PC-9 (cell line): ENCODE data around the gene MED13L. TPM values are rescaled to one million over a fixed set of nuclear protein-coding genes. Genes with fewer than 3 reads are reported as not detected.

Experiments used
- BruUV-seq: library from RNA; stranded (reverse); fragments of 400-500 nt; replicated peaks from 2 replicates; lab custom pipeline; 2021; lab: Mats Ljungman, UMichigan
- CTCF ChIA-PET: fragments of 300-600 bp; sonication (Branson Sonifier 250); formaldehyde crosslinking; loops from one replicate; lab custom pipeline; 2022; ENCODE audit warnings: antibody characterized with exemption; lab: Charles Lee
- POLR2A ChIA-PET: fragments of 300-600 bp; sonication (Branson Sonifier 250); formaldehyde crosslinking; loops from one replicate; lab custom pipeline; 2022; ENCODE audit warnings: antibody characterized with exemption; ENCODE audit not compliant: unreplicated experiment; lab: Charles Lee
- DNase-seq, 2 experiments: peaks; one replicate each; pipeline versions ENCODE4 v3.0.0 to v3.0.0-alpha.2; 2015 to 2022; ENCODE audit warnings: mixed read lengths in 1 of 2
- H2AFZ ChIP-seq: fragments of 200-600 bp; sonication (generic); 2 replicates; pipeline ENCODE4 v1.8.1; 2017; ENCODE audit warnings: antibody characterized with exemption
- H3F3A ChIP-seq: fragments of 200-600 bp; sonication (generic); 2 replicates; pipeline ENCODE4 v1.8.1; 2017; ENCODE audit warnings: antibody characterized with exemption, mild to moderate bottlenecking, low read depth; ENCODE audit not compliant: insufficient read depth
- H3K27ac ChIP-seq: fragments of 200-600 bp; sonication (generic); 2 replicates; pipeline ENCODE4 v1.6.1; 2016; ENCODE audit warnings: mixed run types
- H3K27me3 ChIP-seq: fragments of 200-600 bp; sonication (generic); 2 replicates; pipeline ENCODE4 v1.6.1; 2016; ENCODE audit warnings: low read depth, mixed run types; ENCODE audit not compliant: insufficient read depth
- H3K36me3 ChIP-seq: fragments of 200-600 bp; sonication (generic); 2 replicates; pipeline ENCODE4 v1.6.1; 2016; ENCODE audit warnings: low read depth, mixed run types
- H3K4me1 ChIP-seq: fragments of 200-600 bp; sonication (generic); replicated peaks from 2 replicates; pipeline ENCODE4 v1.6.1; 2016; ENCODE audit warnings: mixed run types; ENCODE audit not compliant: insufficient read depth
- H3K4me2 ChIP-seq: fragments of 200-600 bp; sonication (generic); 2 replicates; pipeline ENCODE4 v1.6.1; 2017; ENCODE audit warnings: mixed run types
- H3K4me3 ChIP-seq: fragments of 200-600 bp; sonication (generic); 2 replicates; pipeline ENCODE4 v1.6.1; 2016; ENCODE audit warnings: mixed run types
- H3K79me2 ChIP-seq: fragments of 200-600 bp; sonication (generic); 2 replicates; pipeline ENCODE4 v1.6.1; 2017; ENCODE audit warnings: low read depth, mixed run types
- H3K9me2 ChIP-seq: fragments of 200-600 bp; sonication (generic); 2 replicates; pipeline ENCODE4 v1.8.1; 2017; ENCODE audit warnings: mild to moderate bottlenecking; ENCODE audit not compliant: insufficient read depth
- H3K9me3 ChIP-seq: fragments of 200-600 bp; sonication (generic); 2 replicates; pipeline ENCODE4 v1.8.1; 2016; ENCODE audit warnings: low read depth; ENCODE audit not compliant: insufficient read depth
- H4K20me1 ChIP-seq: fragments of 200-600 bp; sonication (generic); 2 replicates; pipeline ENCODE4 v1.8.1; 2017; ENCODE audit not compliant: insufficient read depth
- EZH2 ChIP-seq: fragments of 200-600 bp; sonication (generic); IDR thresholded peaks from 2 replicates; pipeline ENCODE4 v1.8.0; 2017; ENCODE audit warnings: antibody characterized with exemption, low read depth
- intact Hi-C: fragments of 100-400 bp; cut with micrococcal nuclease; formaldehyde crosslinking; loops from one replicate; pipeline ENCODE4 v1.10.0; 2022; ENCODE audit not compliant: unreplicated experiment
- total RNA-seq: library from RNA; stranded (reverse); gene quantifications from 2 replicates; pipeline ENCODE4 v1.2.3, GENCODE V29; 2021
- TF ChIP-seq, protein P1 (sequence below): fragments of 200-600 bp; sonication (generic); conservative IDR thresholded peaks from 2 replicates; pipeline ENCODE4 v1.6.1; 2017; ENCODE audit warnings: mixed run types, antibody characterized with exemption, mild to moderate bottlenecking, moderate library complexity

Gene MED13L
- total RNA-seq, 1 experiment from 2014 or later: 89.5 TPM

DNA sequence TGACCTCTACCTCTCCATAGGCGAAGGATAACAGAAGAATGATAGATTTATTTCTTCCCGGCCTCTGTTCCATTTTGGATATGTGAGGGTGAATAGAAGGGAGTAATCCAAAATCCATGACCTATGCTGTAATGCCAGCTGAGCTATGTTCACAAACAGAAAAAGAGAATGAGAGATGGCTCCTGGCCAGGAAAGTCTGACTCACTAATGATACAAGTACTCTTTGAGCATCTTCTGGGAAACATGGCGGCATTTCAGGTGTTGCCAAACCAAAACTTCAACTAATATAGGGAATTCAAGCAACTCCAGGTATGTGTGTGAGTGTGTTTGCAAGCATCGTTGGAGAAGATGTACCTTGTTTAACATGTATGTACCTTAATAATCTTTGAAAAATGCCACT, 55.1 kb downstream of the MED13L start:
- BruUV-seq: no TSS peak
- intact Hi-C loops: no loop called here

DNA sequence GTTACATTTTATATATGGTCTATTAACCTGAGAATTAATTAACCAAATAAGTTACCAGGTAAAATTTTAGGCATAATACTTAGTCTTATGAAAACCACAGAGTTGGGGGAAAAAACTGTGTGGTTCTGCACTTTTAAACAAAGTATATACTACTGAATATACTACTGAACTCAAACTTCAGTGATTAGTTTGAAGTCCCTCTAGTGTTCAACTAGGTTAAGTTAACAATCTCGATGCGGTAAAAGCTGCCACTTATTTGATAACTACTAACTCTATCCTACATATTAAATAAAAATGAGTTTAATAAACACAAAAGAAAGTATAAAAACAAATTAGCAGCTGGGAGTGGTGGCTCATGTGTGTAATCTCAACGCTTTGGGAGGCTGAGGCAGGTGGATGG, 56.7 kb downstream of the MED13L start:
- Histone ChIP-seq H3K4me3 (no peak overlapping the region), H3K4me2 (no peak overlapping the region), H3K4me1 (no peaks in the 10 kb centered on the region), H3K9me3 (no peaks in the 10 kb centered on the region), H4K20me1 (peaks cover 41% of the 10 kb centered on the region), H3K9me2 (no peaks in the 10 kb centered on the region), H3F3A (no peaks in the 10 kb centered on the region), H2AFZ (no peak overlapping the region), H3K27me3 (no peaks in the 10 kb centered on the region), H3K36me3 (no peaks in the 10 kb centered on the region), H3K27ac (no peak overlapping the region), H3K79me2 (peaks cover 89% of the 10 kb centered on the region)
- TF ChIP-seq, protein P1, sequence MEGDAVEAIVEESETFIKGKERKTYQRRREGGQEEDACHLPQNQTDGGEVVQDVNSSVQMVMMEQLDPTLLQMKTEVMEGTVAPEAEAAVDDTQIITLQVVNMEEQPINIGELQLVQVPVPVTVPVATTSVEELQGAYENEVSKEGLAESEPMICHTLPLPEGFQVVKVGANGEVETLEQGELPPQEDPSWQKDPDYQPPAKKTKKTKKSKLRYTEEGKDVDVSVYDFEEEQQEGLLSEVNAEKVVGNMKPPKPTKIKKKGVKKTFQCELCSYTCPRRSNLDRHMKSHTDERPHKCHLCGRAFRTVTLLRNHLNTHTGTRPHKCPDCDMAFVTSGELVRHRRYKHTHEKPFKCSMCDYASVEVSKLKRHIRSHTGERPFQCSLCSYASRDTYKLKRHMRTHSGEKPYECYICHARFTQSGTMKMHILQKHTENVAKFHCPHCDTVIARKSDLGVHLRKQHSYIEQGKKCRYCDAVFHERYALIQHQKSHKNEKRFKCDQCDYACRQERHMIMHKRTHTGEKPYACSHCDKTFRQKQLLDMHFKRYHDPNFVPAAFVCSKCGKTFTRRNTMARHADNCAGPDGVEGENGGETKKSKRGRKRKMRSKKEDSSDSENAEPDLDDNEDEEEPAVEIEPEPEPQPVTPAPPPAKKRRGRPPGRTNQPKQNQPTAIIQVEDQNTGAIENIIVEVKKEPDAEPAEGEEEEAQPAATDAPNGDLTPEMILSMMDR: no peak
- no peak for TF ChIP-seq EZH2
- CTCF ChIA-PET: no interaction called here
- POLR2A ChIA-PET: no interaction called here
- DNase-seq: no peak
- intact Hi-C loops: no loop called here
- BruUV-seq: no TSS peak

More for the DNA sequence above, 55.1 kb downstream of the MED13L start:
- Histone ChIP-seq H3K9me3 (no peaks in the 10 kb centered on the region), H3K9me2 (no peaks in the 10 kb centered on the region), H3K4me2 (no peak overlapping the region), H3K36me3 (no peaks in the 10 kb centered on the region), H4K20me1 (peaks cover 41% of the 10 kb centered on the region), H3K27ac (no peak overlapping the region), H3K79me2 (peaks cover 86% of the 10 kb centered on the region), H3K4me3 (no peak overlapping the region), H3F3A (no peaks in the 10 kb centered on the region; the same call in 1 of the 2 replicates), H3K27me3 (no peaks in the 10 kb centered on the region), H2AFZ (no peak overlapping the region), H3K4me1 (no peaks in the 10 kb centered on the region)
- peak in 1 of 2 experiments; percentile 41 for DNase-seq
- POLR2A ChIA-PET: interaction anchor here (0.6 kb wide), 1 partner anchor 273 kb away, joined by 4 read pairs; no protein-coding TSS in a partner anchor
- TF ChIP-seq EZH2: no peak
- TF ChIP-seq, protein P1: no peak
- CTCF ChIA-PET: interaction anchor here (0.7 kb wide), 1 partner anchor 217 kb away, joined by 4 read pairs; no protein-coding TSS in a partner anchor

DNA sequence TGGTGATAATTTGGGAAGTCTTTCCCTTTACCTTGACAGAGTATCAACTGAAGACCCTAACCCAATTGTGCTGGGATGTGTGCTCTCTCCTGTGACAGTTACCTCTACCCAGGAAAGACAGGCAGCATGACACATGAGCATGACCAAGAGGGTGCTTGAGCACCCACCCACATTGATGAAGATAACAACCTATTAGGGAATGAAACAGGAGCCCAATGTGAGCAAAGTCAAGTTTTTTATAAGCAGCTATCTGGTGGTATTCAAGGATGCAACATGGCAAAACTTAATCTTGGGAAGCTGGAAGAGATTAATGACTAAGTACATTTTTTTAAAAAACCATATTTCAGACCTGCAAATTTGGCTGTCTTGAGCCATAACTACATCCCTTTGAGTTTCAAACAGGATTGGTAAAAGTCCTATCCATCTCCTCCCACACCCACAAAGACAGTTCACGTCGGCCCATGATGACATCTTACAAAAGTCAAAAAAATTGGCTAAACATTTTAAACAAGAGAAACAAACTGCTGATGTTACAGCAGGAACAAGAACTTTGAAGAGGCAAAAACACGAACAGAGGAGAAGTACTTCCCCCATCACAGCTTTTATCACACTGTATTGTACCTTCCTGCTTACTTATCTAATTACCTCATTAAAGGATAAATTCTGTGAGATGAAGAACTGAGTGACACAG, 60.3 kb downstream of the MED13L start:
- POLR2A ChIA-PET: no interaction called here
- no peak overlapping the region for H2AFZ ChIP-seq
- H3K4me2 ChIP-seq: no peak overlapping the region
- no peaks in the 10 kb centered on the region for H3K9me3 ChIP-seq
- no peak overlapping the region for H3K27ac ChIP-seq
- intact Hi-C loops: no loop called here
- H3K9me2 ChIP-seq: no peaks in the 10 kb centered on the region
- H3K4me3 ChIP-seq: no peak overlapping the region
- peaks cover 93% of the 10 kb centered on the region for H3K79me2 ChIP-seq
- TF ChIP-seq, protein P1: no peak
- TF ChIP-seq EZH2: no peak
- H4K20me1 ChIP-seq: peaks cover 58% of the 10 kb centered on the region
- H3K36me3 ChIP-seq: no peaks in the 10 kb centered on the region
- BruUV-seq: no TSS peak
- H3F3A ChIP-seq: no peaks in the 10 kb centered on the region; the same call in 1 of the 2 replicates
- H3K4me1 ChIP-seq: no peaks in the 10 kb centered on the region
- no peaks in the 10 kb centered on the region for H3K27me3 ChIP-seq
- no peak for DNase-seq
- CTCF ChIA-PET: no interaction called here
